IPS DF 6.9 (cell line): ENCODE measurements around the gene NEUROG2.
"Not testable (repeated sequence)": the region's sequence is repeated elsewhere in the genome, so short reads cannot be mapped to it uniquely, and the experiment has no call there.

Experiments
- DNase-seq: peaks from one replicate; pipeline ENCODE4 v3.0.0-alpha.2; 2013; ENCODE audit warnings: low read depth, low spot score
- H3K27ac ChIP-seq: one replicate; pipeline ENCODE4 v1.5.1; 2013; ENCODE audit warnings: low read length, control low read depth
- H3K27me3 ChIP-seq: 2 replicates; pipeline ENCODE4 v1.6.1; 2013; ENCODE audit warnings: mild to moderate bottlenecking, low read length; ENCODE audit not compliant: control insufficient read depth, insufficient read depth
- H3K36me3 ChIP-seq: 2 replicates; pipeline ENCODE4 v1.6.1; 2013; ENCODE audit warnings: low read length; ENCODE audit not compliant: control insufficient read depth, insufficient read depth
- H3K4me1 ChIP-seq: 2 replicates; pipeline ENCODE4 v1.6.1; 2013; ENCODE audit warnings: low read length; ENCODE audit not compliant: control insufficient read depth, insufficient read depth
- H3K4me3 ChIP-seq: 2 replicates; pipeline ENCODE4 v1.5.1; 2013; ENCODE audit warnings: mild to moderate bottlenecking, low read length
- H3K9me3 ChIP-seq: 2 replicates; pipeline ENCODE4 v1.6.1; 2013; ENCODE audit warnings: low read length, inconsistent platforms; ENCODE audit not compliant: control insufficient read depth, insufficient read depth
- WGBS: extraction: QIAGEN DNeasy Blood & Tissue Kit; methylation state at CpG from one replicate; pipeline ENCODE4 v1.1.7; 2013; ENCODE audit warnings: mixed read lengths, missing lambda C conversion rate; ENCODE audit not compliant: insufficient read length, insufficient coverage; 5-methylcytosine and 5-hydroxymethylcytosine counted together

The NEUROG2 gene

GRCh38 chr4:112490808-112491207, 25.2 kb downstream of the NEUROG2 start:
- H3K9me3 ChIP-seq, H3K36me3 ChIP-seq, H3K4me1 ChIP-seq, DNase-seq, H3K4me3 ChIP-seq, H3K27ac ChIP-seq, H3K27me3 ChIP-seq: not testable (repeated sequence)
- no CpG with 5 or more reads among the region's 3 CpGs for WGBS

GRCh38 chr4:112485930-112486329, 30.1 kb downstream of the NEUROG2 start:
- no peaks in the 10 kb centered on the region for H3K9me3 ChIP-seq
- WGBS = no CpG with 5 or more reads among the region's 5 CpGs

DNA sequence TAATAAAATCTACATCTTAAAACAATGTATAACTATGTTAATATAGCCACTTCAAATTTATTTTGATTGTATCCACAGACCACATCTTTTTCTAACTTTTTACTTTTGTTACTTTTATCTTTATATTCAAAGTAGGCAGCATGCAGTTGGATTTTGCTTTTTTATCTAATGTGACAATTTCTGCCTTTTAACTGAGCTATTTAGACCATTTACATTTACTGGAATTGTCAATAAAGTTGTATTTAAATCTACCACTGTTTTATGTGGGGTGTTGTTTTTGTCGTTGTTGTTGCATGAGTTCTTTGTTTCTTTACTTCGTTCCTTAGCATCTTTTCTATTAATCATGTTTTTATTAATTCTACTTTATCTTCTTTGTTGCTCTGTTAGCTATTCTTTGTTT, 42.0 kb downstream of the NEUROG2 start:
- Histone ChIP-seq H3K27ac (no peak overlapping the region), H3K4me3 (no peak overlapping the region), H3K27me3 (no peaks in the 10 kb centered on the region), H3K4me1 (no peaks in the 10 kb centered on the region), H3K36me3 (no peaks in the 10 kb centered on the region), H3K9me3 (no peaks in the 10 kb centered on the region)
- DNase-seq = no peak
- WGBS = no CpG with 5 or more reads among the region's 2 CpGs

More at GRCh38 chr4:112485930-112486329, 30.1 kb downstream of the NEUROG2 start:
- Histone ChIP-seq H3K4me1 (no peaks in the 10 kb centered on the region), H3K36me3 (no peaks in the 10 kb centered on the region), H3K27me3 (no peaks in the 10 kb centered on the region), H3K4me3 (no peak overlapping the region), H3K27ac (no peak overlapping the region)
- no peak for DNase-seq

DNA sequence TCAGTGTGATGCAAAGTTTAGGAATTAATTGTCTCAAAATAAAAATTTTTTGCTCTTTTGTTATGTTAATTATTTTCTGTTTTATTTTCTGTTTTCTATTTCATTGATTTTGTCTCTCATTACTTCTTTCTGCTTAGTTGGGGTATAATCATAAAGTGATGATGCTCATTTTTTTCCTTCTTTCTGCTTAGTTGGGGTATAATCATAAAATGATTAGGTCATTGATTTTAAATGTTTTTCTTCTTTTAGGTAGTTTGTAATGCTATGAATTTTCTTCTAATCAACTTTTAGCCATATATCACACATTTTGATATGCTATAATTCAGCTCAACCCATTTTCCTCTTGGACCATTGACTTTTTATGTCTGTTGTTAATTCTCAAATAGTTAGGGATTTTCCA, 43.7 kb downstream of the NEUROG2 start:
- Histone ChIP-seq H3K27ac (no peak overlapping the region), H3K27me3 (no peaks in the 10 kb centered on the region), H3K4me3 (no peak overlapping the region), H3K36me3 (no peaks in the 10 kb centered on the region), H3K4me1 (no peaks in the 10 kb centered on the region), H3K9me3 (no peaks in the 10 kb centered on the region)
- DNase-seq = no peak
